NT2/D1 (cell line): ENCODE measurements around the gene FCN1.

Experiments used
- SUZ12 ChIP-seq: IDR thresholded peaks from 2 replicates; pipeline ENCODE4 v1.6.1; 2011; ENCODE audit not compliant: insufficient read length, insufficient read depth; ENCODE audit errors: extremely low read depth
- YY1 ChIP-seq: IDR thresholded peaks from 2 replicates; pipeline ENCODE4 v1.6.1; 2011; ENCODE audit not compliant: insufficient read length, insufficient read depth
- ZNF274 ChIP-seq: IDR thresholded peaks from 2 replicates; pipeline ENCODE4 v1.6.1; 2011; ENCODE audit warnings: mild to moderate bottlenecking, low read depth, low read length

GRCh38 chr9:134895908-134896833 is 21.5 kb downstream of the FCN1 start:
- TF ChIP-seq YY1 (no peak), ZNF274 (no peak), SUZ12 (no peak)
